T-helper 17 cell (primary cell): ENCODE measurements around the gene MAGI1. TPM values are rescaled to one million over a fixed set of nuclear protein-coding genes. Genes with fewer than 3 reads are reported as not detected.
"Not testable (repeated sequence)": the region's sequence is repeated elsewhere in the genome, so short reads cannot be mapped to it uniquely, and the experiment has no call there.

Experiments used
- ATAC-seq: fragments of 150-1000 bp; cut with Tn5 transposase; 2 replicates; pipeline ENCODE4 v1.10.0; 2021; ENCODE audit warnings: mild to moderate bottlenecking, moderate library complexity
- DNase-seq, 3 donors: peaks; one replicate each; pipeline versions ENCODE4 v3.0.0 to v3.0.0-alpha.2; 2020 to 2021
- H3K9me3 ChIP-seq: one replicate; pipeline ENCODE4 v1.7.0; 2013; ENCODE audit warnings: low read length, mild to moderate bottlenecking; ENCODE audit not compliant: control insufficient read depth, poor library complexity, severe bottlenecking
- H3K27ac Mint-ChIP-seq: one replicate; pipeline ENCODE4 v1.8.0; 2022; ENCODE audit warnings: mild to moderate bottlenecking, moderate library complexity, mixed read lengths
- H3K27me3 Mint-ChIP-seq: one replicate; pipeline ENCODE4 v1.8.0; 2022; ENCODE audit warnings: mixed read lengths
- H3K36me3 Mint-ChIP-seq: one replicate; pipeline ENCODE4 v1.8.0; 2022; ENCODE audit warnings: low read depth, mixed read lengths
- H3K4me1 Mint-ChIP-seq: one replicate; pipeline ENCODE4 v1.8.0; 2022; ENCODE audit warnings: mild to moderate bottlenecking, mixed read lengths
- H3K4me3 Mint-ChIP-seq: one replicate; pipeline ENCODE4 v1.8.0; 2022; ENCODE audit warnings: mild to moderate bottlenecking, moderate library complexity, mixed read lengths
- total RNA-seq, 4 donors: library from RNA in 2 of 4; stranded (reverse) in 2 of 4; gene quantifications; one replicate each; pipeline ENCODE4 v1.2.3 and lab custom pipeline; 2022 to 2026

Gene MAGI1
- total RNA-seq, 2 donors from 2014 or later = not detected

DNA sequence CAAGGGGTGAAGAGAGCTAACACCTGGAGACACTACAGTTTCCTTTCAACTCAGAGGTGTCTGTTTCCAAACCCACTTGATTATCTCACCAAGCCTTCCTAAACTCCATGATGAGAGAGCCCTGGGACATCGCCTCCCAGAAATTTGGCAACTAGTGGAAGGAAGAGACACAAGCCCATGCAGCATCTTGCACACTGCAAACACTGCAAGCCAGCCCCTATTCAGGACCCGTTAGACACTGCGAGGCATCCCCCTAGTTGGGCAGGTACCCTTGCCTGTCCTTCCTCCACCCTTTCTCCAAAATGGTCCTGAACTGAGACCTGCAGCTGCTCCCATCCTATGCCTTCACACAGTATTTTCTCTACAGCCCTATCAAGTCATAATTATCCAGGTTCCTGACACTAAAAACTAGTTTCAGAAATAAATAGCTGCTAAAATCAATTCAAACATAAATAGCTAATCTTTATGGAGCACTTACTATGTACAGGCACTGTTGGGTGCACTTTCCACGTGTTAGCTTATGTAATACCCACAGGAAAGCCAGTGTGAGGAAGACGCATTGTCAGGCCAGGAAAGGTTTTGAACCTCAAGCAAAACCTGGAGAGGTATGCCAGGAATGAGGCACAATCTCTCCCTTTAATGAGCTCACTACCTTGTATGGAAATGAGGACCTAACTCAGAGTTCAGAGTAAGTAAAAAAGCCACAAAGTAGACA lies 2.8 kb downstream of the MAGI1 start:
- no peaks in the 10 kb centered on the region for H3K9me3 ChIP-seq
- H3K4me1 Mint-ChIP-seq = peaks cover 10% of the 10 kb centered on the region
- peaks cover 5% of the 10 kb centered on the region for H3K36me3 Mint-ChIP-seq
- DNase-seq = no peak
- H3K27me3 Mint-ChIP-seq = peaks cover 62% of the 10 kb centered on the region
- H3K27ac Mint-ChIP-seq = no peak overlapping the region
- H3K4me3 Mint-ChIP-seq = no peak overlapping the region
- no peak for ATAC-seq

DNA sequence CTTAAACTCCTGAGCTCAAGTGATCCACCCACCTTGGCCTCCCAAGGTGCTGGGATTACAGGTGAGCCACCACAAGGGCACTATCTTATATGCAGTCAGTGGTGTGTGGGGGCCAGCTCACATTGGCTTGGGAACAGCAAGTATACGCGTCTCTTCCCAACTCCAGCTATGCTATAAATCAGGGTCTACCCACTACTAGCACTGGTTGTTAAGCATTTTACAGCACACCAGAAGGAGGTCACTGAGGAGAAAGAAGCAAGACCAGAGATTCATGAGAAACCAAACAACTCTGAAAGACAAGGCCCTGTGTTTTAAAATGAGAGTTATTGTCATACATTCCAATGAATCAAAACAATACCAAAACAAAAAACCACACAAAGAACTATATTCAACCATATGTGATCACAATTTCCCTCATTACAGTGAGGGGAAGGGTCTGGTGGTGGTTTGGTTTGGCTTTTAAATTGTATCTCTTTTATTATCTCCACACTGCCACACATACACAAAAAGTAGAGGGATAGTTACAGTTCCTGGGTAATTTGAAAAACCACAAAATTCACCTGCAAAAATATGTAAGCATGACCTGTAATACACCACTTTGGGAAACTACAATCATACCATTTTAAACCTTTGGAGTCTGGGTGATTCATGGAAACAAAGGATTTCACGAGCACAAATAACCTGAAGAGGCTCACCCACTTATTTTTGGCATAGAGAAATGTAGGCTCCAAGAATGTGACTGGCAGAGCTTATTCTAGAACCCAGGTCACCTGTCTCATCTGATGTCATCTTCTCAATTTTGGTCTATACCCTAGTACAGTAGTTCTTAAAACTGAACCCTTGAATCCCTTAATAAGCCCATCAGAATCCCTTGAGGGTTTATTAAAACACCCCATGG lies 5.2 kb downstream of the MAGI1 start:
- H3K9me3 ChIP-seq = no peaks in the 10 kb centered on the region
- no peak overlapping the region for H3K27ac Mint-ChIP-seq
- no peak for ATAC-seq
- H3K36me3 Mint-ChIP-seq = peaks cover 4% of the 10 kb centered on the region
- H3K4me3 Mint-ChIP-seq = no peak overlapping the region
- H3K27me3 Mint-ChIP-seq = peaks cover 41% of the 10 kb centered on the region
- peaks cover 9% of the 10 kb centered on the region for H3K4me1 Mint-ChIP-seq
- DNase-seq = no peak

DNA sequence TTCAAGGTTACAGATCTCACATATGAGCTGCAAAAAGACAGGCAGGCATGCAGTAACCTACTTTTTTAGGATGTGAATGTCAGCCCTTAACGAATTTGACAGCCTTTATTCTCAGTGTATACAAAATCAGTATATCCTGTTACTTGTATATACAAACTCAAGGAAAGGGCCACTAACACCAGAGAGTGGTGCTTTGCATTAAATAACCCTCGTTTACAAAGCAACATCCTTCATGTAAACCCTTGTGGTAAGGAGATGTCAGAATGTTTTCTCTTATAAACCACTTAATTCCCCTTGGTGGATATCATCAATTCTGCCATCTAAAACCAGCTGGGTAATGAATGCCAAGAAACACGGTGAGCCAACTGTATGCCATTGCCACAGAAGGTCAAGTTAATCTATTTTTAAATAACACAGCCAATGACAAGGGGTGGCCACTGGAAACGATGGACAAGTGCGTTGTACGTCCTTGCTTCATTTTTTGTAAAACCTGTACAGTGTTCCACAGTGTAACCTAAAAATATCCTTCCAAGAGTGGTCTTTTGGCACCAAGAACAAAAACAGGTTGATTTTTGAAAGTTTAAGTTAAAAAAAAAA lies 7.5 kb downstream of the MAGI1 start:
- Mint-ChIP-seq H3K27me3 (peaks cover 20% of the 10 kb centered on the region), H3K4me3 (no peak overlapping the region), H3K4me1 (no peaks in the 10 kb centered on the region), H3K27ac (no peak overlapping the region), H3K36me3 (no peaks in the 10 kb centered on the region)
- no peaks in the 10 kb centered on the region for H3K9me3 ChIP-seq
- ATAC-seq (no peak), DNase-seq (no peak)

GRCh38 chr3:66029443-66029842 lies 9.3 kb downstream of the MAGI1 start:
- H3K27ac Mint-ChIP-seq = no peak overlapping the region
- no peaks in the 10 kb centered on the region for H3K4me1 Mint-ChIP-seq
- ATAC-seq = no peak
- no peak for DNase-seq
- peaks cover 2% of the 10 kb centered on the region for H3K27me3 Mint-ChIP-seq
- H3K9me3 ChIP-seq = no peaks in the 10 kb centered on the region
- no peak overlapping the region for H3K4me3 Mint-ChIP-seq
- no peaks in the 10 kb centered on the region for H3K36me3 Mint-ChIP-seq

DNA sequence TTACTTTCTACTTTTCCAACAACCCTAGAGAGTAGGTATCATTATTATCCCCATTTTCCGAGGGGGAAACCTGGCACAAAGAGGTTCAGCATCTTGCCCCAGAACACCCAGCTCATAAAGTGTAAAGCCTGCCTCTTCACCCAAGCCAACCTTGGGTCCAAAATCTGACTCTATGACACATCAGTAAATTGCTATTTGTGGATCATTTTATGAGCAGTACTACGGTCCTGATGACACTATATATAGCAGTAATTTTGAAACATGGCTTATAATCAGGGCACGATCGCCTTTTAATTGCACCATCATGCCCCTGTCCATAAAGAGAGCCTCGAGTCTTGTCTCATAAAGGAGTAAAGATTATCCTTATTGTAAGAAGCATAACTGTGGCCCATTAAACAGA lies 9.7 kb downstream of the MAGI1 start:
- Mint-ChIP-seq H3K4me3 (no peak overlapping the region), H3K4me1 (no peaks in the 10 kb centered on the region), H3K27ac (no peak overlapping the region), H3K36me3 (no peaks in the 10 kb centered on the region), H3K27me3 (no peaks in the 10 kb centered on the region)
- no peak for ATAC-seq
- no peak for DNase-seq
- H3K9me3 ChIP-seq = no peaks in the 10 kb centered on the region

DNA sequence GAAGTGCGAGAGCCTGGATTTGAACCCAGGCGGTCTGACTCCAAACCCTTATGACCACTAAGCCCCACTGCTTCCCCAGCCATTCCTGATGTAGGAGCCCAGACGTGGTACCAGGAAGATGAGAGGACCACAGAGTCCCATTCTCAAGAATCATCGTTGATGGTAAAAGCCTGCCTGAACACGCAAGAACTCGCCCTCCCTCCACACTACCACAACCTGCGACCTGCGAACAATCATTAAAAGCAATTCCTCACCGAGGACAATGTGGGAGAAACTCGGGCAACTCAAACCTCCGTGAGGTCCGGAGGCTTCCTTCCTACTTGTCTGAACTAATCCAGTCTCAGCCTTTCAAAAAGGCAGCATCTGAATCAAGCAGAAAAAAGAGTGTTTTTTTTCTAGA lies 10.3 kb downstream of the MAGI1 start:
- H3K36me3 Mint-ChIP-seq = no peaks in the 10 kb centered on the region
- H3K9me3 ChIP-seq = no peaks in the 10 kb centered on the region
- H3K27ac Mint-ChIP-seq = no peak overlapping the region
- ATAC-seq (no peak), DNase-seq (no peak)
- peaks cover 5% of the 10 kb centered on the region for H3K27me3 Mint-ChIP-seq
- H3K4me1 Mint-ChIP-seq = no peaks in the 10 kb centered on the region
- H3K4me3 Mint-ChIP-seq = no peak overlapping the region

GRCh38 chr3:66027099-66027498 lies 11.6 kb downstream of the MAGI1 start:
- H3K36me3 Mint-ChIP-seq, DNase-seq, H3K4me3 Mint-ChIP-seq, ATAC-seq, H3K27me3 Mint-ChIP-seq, H3K9me3 ChIP-seq, H3K4me1 Mint-ChIP-seq, H3K27ac Mint-ChIP-seq: not testable (repeated sequence)

DNA sequence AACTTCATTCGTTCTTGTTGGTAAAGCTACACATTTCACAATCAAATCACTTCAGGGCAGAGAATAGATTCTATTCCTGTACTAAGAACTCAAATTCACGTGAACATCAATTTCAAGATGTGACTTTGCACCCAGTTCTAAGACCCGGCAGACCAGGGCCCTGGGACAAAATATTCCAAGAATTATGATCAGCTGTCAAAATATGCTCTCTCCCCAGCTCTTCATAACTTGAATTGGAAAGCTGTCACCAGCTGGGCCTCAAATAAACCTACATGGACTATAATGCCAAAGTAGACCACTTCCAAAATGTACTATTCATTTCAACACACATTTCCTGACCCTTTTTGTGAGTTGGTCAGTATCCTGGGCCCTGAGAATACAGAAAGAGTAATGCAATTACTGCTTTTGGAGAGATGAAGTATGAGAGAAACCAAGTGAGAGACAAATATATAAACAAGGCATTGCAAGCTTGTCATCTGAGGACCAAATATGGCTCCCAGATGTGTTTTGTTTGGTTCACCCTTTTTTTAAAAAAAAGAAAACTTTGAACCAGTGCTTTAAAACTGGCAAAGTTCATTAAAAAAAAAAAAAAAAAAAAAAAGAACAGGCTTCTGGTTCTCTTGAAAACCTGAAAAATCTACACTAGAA lies 14.9 kb downstream of the MAGI1 start:
- no peaks in the 10 kb centered on the region for H3K36me3 Mint-ChIP-seq
- H3K4me1 Mint-ChIP-seq = no peaks in the 10 kb centered on the region
- no peak for DNase-seq
- H3K9me3 ChIP-seq = no peaks in the 10 kb centered on the region
- no peak overlapping the region for H3K27ac Mint-ChIP-seq
- H3K27me3 Mint-ChIP-seq = peaks cover 22% of the 10 kb centered on the region
- no peak for ATAC-seq
- H3K4me3 Mint-ChIP-seq = no peak overlapping the region

- peaks cover 22% of the 10 kb centered on the region for H3K27me3 Mint-ChIP-seq
- ATAC-seq = no peak
- H3K4me3 Mint-ChIP-seq = no peak overlapping the region
- H3K27ac Mint-ChIP-seq = no peak overlapping the region
- no peaks in the 10 kb centered on the region for H3K4me1 Mint-ChIP-seq
- no peaks in the 10 kb centered on the region for H3K36me3 Mint-ChIP-seq
- no peaks in the 10 kb centered on the region for H3K9me3 ChIP-seq
- no peak for DNase-seq
Observed at GRCh38 chr3:66023229-66023628, 15.5 kb downstream of the MAGI1 start.

DNA sequence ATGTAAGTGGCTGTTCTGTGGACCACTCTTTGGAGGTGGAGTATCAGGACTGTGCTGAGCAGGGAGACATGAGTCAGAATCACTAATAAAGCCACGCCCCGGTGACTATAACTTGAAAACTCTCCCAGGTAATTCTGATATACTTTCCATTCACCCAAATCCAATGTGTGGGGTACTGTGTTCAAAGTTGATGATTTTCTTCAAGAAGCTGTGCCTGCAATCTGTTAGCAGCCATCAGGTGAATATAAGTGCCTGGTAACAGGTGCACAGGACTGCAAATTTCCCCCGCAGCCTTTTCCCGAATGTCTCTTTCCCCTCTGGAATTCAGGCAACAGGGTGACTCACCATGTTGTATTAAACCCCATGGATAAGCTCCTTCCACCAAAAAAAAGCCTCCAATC lies 17.0 kb downstream of the MAGI1 start:
- ATAC-seq = no peak
- H3K27ac Mint-ChIP-seq = no peak overlapping the region
- no peak overlapping the region for H3K4me3 Mint-ChIP-seq
- H3K4me1 Mint-ChIP-seq = no peaks in the 10 kb centered on the region
- no peaks in the 10 kb centered on the region for H3K36me3 Mint-ChIP-seq
- peaks cover 22% of the 10 kb centered on the region for H3K27me3 Mint-ChIP-seq
- H3K9me3 ChIP-seq = no peaks in the 10 kb centered on the region
- no peak for DNase-seq

DNA sequence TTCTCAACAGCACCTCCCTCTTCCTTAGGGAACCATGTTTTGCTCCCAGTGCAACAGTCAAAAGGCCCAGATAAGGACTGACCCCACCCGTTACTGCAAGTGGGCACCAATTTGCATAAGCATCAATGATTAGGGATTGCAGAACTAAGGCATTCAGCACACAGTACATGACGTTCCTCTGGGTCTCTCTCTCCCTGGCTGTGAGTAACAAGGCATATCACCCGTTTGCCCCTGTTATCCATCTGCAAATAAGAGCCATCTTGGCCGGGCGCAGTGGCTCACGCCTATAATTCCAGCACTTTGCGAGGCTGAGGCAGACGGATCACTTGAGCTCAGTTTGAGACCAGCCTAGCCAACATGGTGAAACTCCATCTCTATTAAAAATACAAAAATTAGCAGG lies 18.8 kb downstream of the MAGI1 start:
- Mint-ChIP-seq H3K4me3 (no peak overlapping the region), H3K27me3 (peaks cover 22% of the 10 kb centered on the region), H3K36me3 (no peaks in the 10 kb centered on the region), H3K27ac (no peak overlapping the region), H3K4me1 (no peaks in the 10 kb centered on the region)
- ATAC-seq = no peak
- no peak for DNase-seq
- H3K9me3 ChIP-seq = no peaks in the 10 kb centered on the region

DNA sequence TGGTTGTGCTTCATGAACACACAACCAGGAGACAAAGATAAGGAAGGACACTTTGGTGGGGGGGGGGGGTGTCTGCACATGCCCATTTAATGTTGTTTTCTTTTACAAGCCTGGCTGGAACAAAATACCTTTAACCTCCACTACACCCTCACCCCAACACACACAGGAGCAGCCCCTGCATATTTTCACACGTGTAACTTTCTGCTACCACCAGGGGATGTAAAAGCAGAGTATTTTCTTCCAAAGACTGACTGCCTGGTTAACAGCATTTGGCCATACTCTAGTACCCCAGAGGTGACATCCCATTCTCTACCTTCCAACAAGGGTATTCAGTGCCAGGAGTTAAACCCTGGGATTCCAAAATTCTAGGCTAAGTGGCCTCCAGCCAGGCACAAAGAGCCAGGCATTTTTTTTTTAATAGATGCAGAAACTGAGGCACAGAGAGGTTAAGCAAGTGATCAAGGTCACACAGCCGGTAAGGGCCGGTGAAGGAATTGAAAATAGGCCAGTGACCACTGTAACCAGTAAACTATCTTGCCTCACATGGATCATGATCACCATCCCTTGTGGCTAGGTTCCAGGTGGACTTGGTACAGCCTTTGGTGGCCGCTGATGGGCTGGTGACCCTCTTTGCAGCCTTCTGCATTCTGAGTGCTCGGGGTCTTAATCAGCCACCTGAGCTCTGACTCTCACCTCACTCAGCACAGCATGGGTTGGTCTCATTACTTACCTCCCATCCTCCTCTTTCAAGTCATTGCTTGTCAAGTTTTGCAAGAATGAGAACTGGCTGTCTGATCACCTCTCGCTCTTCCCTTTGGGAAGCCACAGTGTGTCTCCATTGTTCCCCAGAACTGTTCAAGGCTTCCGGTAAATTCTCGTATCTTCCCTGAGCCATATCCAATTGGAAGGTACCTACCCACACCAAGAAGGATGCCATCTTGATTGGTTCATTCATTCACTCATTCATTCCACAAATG lies 20.4 kb downstream of the MAGI1 start:
- H3K27ac Mint-ChIP-seq = no peak overlapping the region
- no peak for DNase-seq
- ATAC-seq = no peak
- no peaks in the 10 kb centered on the region for H3K9me3 ChIP-seq
- H3K4me3 Mint-ChIP-seq = no peak overlapping the region
- no peaks in the 10 kb centered on the region for H3K4me1 Mint-ChIP-seq
- H3K36me3 Mint-ChIP-seq = no peaks in the 10 kb centered on the region
- peaks cover 17% of the 10 kb centered on the region for H3K27me3 Mint-ChIP-seq
